ENCODE data around the gene FBXW4.

GRCh38 chr10:101656890-101657289, 38.1 kb downstream of the FBXW4 start:
- TF ChIP-seq CTCF (optimal IDR thresholded peaks at IDR 0.05 in 1 of 3, IDR thresholded peaks at IDR 0.05 in 1 of 3, conservative IDR thresholded peaks at IDR 0.05 in 1 of 3; ENCODE audit: extremely low read depth in 1 of 3, insufficient read depth in 2 of 3, low read length in 3 of 3): no peak
- no peak for TF ChIP-seq EZH2 (IDR thresholded peaks at IDR 0.05; ENCODE audit: low read length)
